NT2/D1 (cell line): ENCODE data around the gene AS3MT.

Experiments used
- DNase-seq: peaks from one replicate; pipeline ENCODE4 v3.0.0-alpha.2; 2011; ENCODE audit warnings: low read depth, low spot score
- H3K27me3 ChIP-seq: 2 replicates; pipeline ENCODE4 v1.6.0; 2011; ENCODE audit warnings: mild to moderate bottlenecking; ENCODE audit not compliant: insufficient read length, insufficient read depth
- H3K36me3 ChIP-seq: 2 replicates; pipeline ENCODE4 v1.6.1; 2011; ENCODE audit warnings: mild to moderate bottlenecking, low read length, mixed read lengths; ENCODE audit not compliant: insufficient read depth, insufficient read length
- H3K4me1 ChIP-seq: 2 replicates; pipeline ENCODE4 v1.5.1; 2011; ENCODE audit not compliant: insufficient read depth, insufficient read length
- H3K4me3 ChIP-seq: 2 replicates; pipeline ENCODE4 v1.5.1; 2011; ENCODE audit warnings: low read depth; ENCODE audit not compliant: insufficient read length
- H3K9ac ChIP-seq: 2 replicates; pipeline ENCODE4 v1.6.0; 2011; ENCODE audit warnings: low read depth; ENCODE audit not compliant: insufficient read length
- H3K9me3 ChIP-seq: 2 replicates; pipeline ENCODE4 v1.5.1; 2011; ENCODE audit warnings: mild to moderate bottlenecking, low read length; ENCODE audit not compliant: insufficient read depth
- SUZ12 ChIP-seq: IDR thresholded peaks from 2 replicates; pipeline ENCODE4 v1.6.1; 2011; ENCODE audit not compliant: insufficient read length, insufficient read depth; ENCODE audit errors: extremely low read depth
- YY1 ChIP-seq: IDR thresholded peaks from 2 replicates; pipeline ENCODE4 v1.6.1; 2011; ENCODE audit not compliant: insufficient read length, insufficient read depth
- ZNF274 ChIP-seq: IDR thresholded peaks from 2 replicates; pipeline ENCODE4 v1.6.1; 2011; ENCODE audit warnings: mild to moderate bottlenecking, low read depth, low read length

AS3MT gene

GRCh38 chr10:102906507-102906906, 37.2 kb downstream of the AS3MT start:
- TF ChIP-seq YY1, result no peak
- TF ChIP-seq SUZ12, result no peak
- TF ChIP-seq ZNF274, result no peak
- Histone ChIP-seq H3K36me3 (no peaks in the 10 kb centered on the region), H3K27me3 (no peaks in the 10 kb centered on the region), H3K9ac (no peak overlapping the region), H3K4me1 (no peaks in the 10 kb centered on the region), H3K9me3 (no peaks in the 10 kb centered on the region), H3K4me3 (no peak overlapping the region)
- DNase-seq, result no peak

GRCh38 chr10:102914781-102915180, 45.5 kb downstream of the AS3MT start:
- H3K9ac ChIP-seq, result no peak overlapping the region
- no peak for DNase-seq
- TF ChIP-seq SUZ12, result no peak
- TF ChIP-seq YY1, result no peak
- no peak for TF ChIP-seq ZNF274
- no peaks in the 10 kb centered on the region for H3K9me3 ChIP-seq
- peaks cover 7% of the 10 kb centered on the region for H3K4me1 ChIP-seq
- no peaks in the 10 kb centered on the region for H3K36me3 ChIP-seq
- peaks cover 6% of the 10 kb centered on the region for H3K27me3 ChIP-seq
- no peak overlapping the region for H3K4me3 ChIP-seq

- no peak for DNase-seq
- Histone ChIP-seq H3K9me3 (no peaks in the 10 kb centered on the region), H3K27me3 (peaks cover 6% of the 10 kb centered on the region), H3K9ac (no peak overlapping the region), H3K4me1 (peaks cover 7% of the 10 kb centered on the region), H3K36me3 (no peaks in the 10 kb centered on the region), H3K4me3 (no peak overlapping the region)
- TF ChIP-seq YY1, result no peak
- no peak for TF ChIP-seq ZNF274
- TF ChIP-seq SUZ12, result no peak
These were observed 46.9 kb downstream of the AS3MT start for GRCh38 chr10:102916173-102916572.

- no peaks in the 10 kb centered on the region for H3K9me3 ChIP-seq
- DNase-seq, result peak; percentile 36
These were observed 48.2 kb downstream of the AS3MT start for GRCh38 chr10:102917314-102917961.

GRCh38 chr10:102917962-102918816, 48.9 kb downstream of the AS3MT start, which contains the start of gene CNNM2:
Gene CNNM2, plus strand, starts transcription at chr10:102918294. Its CDS starts 187 bp downstream, at chr10:102918481.
- Histone ChIP-seq H3K36me3 (no peaks in the 10 kb centered on the region), H3K4me3 (peak within 1 kb of the TSS; percentile 89), H3K9ac (peak within 1 kb of the TSS; percentile 90), H3K27me3 (peaks cover 6% of the 10 kb centered on the region), H3K9me3 (no peaks in the 10 kb centered on the region), H3K4me1 (peaks cover 7% of the 10 kb centered on the region)
- DNase-seq, result peak; percentile 99
- TF ChIP-seq ZNF274 (no peak), YY1 (peak; percentile 92)

More at GRCh38 chr10:102917314-102917961, 48.2 kb downstream of the AS3MT start:
- H3K9ac ChIP-seq, result peak overlapping the region; percentile 59
- no peaks in the 10 kb centered on the region for H3K36me3 ChIP-seq
- TF ChIP-seq ZNF274, result no peak
- TF ChIP-seq YY1, result no peak
- no peak for TF ChIP-seq SUZ12
- peaks cover 7% of the 10 kb centered on the region for H3K4me1 ChIP-seq
- H3K4me3 ChIP-seq, result peak overlapping the region; percentile 89
- H3K27me3 ChIP-seq, result peaks cover 6% of the 10 kb centered on the region

GRCh38 chr10:102918817-102919245, 49.6 kb downstream of the AS3MT start:
- Histone ChIP-seq H3K27me3 (peaks cover 6% of the 10 kb centered on the region), H3K9ac (peak overlapping the region; percentile 90), H3K4me3 (peak overlapping the region; percentile 89), H3K36me3 (no peaks in the 10 kb centered on the region), H3K4me1 (peaks cover 7% of the 10 kb centered on the region), H3K9me3 (no peaks in the 10 kb centered on the region)
- no peak for DNase-seq
- TF ChIP-seq ZNF274, result no peak
- TF ChIP-seq SUZ12, result no peak
- TF ChIP-seq YY1, result no peak
